ENCODE measurements around the gene DDX56.

The DDX56 gene

DNA sequence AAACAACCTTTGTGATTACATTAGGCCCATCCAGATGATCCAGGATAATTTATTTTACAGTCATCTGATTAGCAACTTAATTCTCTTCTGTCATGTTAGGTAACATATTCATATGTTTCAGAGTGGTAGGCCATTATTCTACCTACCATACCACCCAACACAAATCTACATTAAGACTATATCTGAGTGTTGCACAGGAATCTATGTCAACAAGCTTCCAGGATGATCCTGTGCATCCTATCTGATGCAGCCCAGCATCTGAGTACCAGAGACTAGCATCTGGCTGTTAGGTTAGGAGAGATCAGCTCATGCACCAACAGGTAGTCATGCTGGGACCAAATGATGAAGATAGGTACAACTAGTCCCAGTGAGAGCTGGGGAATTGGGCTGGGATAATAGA is 1.3 kb upstream of the DDX56 start:
- no peaks in the 10 kb centered on the region for H3K9me3 Mint-ChIP-seq
- peaks cover 50% of the 10 kb centered on the region for H3K4me1 Mint-ChIP-seq
- no peak for DNase-seq

DNA sequence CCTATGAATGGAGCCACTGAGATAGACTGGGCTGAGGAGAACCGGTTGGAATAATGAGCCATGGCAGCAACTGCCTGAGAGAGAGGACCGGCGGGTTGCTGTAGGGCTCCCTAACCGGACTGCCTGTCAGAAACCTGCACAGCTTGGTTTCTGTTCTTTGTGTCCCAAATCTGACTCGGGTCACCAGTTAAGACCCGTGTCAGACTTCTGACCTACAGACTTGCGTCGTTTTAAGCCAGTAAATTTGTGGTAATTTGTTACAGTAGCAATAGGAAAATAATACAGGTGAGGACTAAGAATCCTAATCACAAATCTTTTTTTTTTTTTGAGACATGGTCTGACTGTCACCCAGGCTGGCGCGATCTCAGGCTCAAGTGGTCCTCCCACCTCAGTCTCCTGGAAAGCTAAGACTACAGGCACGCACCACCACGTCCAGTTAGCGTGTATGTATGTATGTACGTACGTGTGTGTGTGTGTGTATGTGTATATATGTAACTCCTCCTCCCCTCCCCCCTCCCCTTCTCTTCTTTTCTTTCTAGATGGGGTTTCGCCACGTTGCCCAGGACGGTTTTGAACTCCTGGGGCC is 672 bp upstream of the DDX56 start:
- TF ChIP-seq, protein P1, sequence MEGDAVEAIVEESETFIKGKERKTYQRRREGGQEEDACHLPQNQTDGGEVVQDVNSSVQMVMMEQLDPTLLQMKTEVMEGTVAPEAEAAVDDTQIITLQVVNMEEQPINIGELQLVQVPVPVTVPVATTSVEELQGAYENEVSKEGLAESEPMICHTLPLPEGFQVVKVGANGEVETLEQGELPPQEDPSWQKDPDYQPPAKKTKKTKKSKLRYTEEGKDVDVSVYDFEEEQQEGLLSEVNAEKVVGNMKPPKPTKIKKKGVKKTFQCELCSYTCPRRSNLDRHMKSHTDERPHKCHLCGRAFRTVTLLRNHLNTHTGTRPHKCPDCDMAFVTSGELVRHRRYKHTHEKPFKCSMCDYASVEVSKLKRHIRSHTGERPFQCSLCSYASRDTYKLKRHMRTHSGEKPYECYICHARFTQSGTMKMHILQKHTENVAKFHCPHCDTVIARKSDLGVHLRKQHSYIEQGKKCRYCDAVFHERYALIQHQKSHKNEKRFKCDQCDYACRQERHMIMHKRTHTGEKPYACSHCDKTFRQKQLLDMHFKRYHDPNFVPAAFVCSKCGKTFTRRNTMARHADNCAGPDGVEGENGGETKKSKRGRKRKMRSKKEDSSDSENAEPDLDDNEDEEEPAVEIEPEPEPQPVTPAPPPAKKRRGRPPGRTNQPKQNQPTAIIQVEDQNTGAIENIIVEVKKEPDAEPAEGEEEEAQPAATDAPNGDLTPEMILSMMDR (IDR thresholded peaks at IDR 0.05), result no peak
- no peaks in the 10 kb centered on the region for H3K27me3 Mint-ChIP-seq (ENCODE audit: low read depth, poor library complexity)
- H3K36me3 Mint-ChIP-seq (ENCODE audit: low read depth), result peaks cover 55% of the 10 kb centered on the region
- no peak for DNase-seq
- H3K4me1 Mint-ChIP-seq, result peaks cover 43% of the 10 kb centered on the region
- H3K9me3 Mint-ChIP-seq, result no peaks in the 10 kb centered on the region
- peak overlapping the region; percentile 98 for H3K27ac Mint-ChIP-seq
- H3K4me3 Mint-ChIP-seq, result peak overlapping the region; percentile 97

More for the DNA sequence above, 1.3 kb upstream of the DDX56 start:
- Mint-ChIP-seq H3K27ac (peak overlapping the region; percentile 98), H3K27me3 (ENCODE audit: low read depth, poor library complexity) (no peaks in the 10 kb centered on the region), H3K4me3 (peak overlapping the region; percentile 97), H3K36me3 (ENCODE audit: low read depth) (peaks cover 55% of the 10 kb centered on the region)
- TF ChIP-seq, protein P1 (IDR thresholded peaks at IDR 0.05), result no peak

DNA sequence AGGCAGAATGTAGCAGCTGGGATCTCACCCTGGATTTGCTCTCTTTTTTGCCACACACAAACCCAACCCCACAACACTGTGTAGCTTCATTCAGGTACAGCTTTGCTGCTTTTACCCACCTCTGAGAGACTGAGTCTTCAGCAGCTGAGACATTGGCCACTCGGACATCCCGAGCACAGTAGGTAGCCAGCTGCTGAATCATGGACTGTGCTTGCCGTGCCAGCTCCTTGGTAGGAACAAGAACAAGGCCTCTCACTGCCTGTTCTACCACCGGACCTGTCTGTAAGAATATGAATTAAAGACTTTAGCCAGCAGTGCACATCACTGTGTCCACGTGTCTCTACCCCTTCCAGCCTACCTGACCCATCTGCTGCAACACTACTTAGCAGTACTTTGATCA is 937 bp downstream of the DDX56 start:
- H3K27me3 Mint-ChIP-seq (ENCODE audit: low read depth, poor library complexity), result peaks cover under 1% of the 10 kb centered on the region
- no peak overlapping the region for H3K27ac Mint-ChIP-seq
- H3K36me3 Mint-ChIP-seq (ENCODE audit: low read depth), result peaks cover 57% of the 10 kb centered on the region

DNA sequence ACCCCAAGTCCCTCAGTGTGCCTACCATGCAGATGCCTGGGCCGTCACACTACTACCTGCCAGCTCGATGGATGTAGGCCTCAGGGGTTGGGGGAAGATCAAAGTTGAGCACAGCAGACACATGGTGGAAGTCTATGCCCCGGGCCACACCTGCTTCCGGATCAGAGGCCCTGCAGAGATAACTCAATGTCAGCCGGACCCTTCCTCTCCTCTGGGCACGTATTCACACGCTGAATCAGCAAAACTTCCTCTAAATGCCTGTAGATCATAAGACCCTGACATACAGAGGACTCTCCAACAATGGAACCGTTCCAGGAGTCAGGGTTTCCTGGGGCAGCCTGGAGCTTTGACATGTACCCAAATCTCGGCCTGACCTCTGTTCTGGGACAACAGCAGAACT is 3.7 kb downstream of the DDX56 start:
- no peaks in the 10 kb centered on the region for H3K9me3 Mint-ChIP-seq
- TF ChIP-seq, protein P1 (IDR thresholded peaks at IDR 0.05), result no peak
- H3K27me3 Mint-ChIP-seq (ENCODE audit: low read depth, poor library complexity), result peaks cover 3% of the 10 kb centered on the region
- H3K4me3 Mint-ChIP-seq, result no peak overlapping the region
- DNase-seq, result no peak
- H3K27ac Mint-ChIP-seq, result no peak overlapping the region
- peaks cover 27% of the 10 kb centered on the region for H3K4me1 Mint-ChIP-seq
- H3K36me3 Mint-ChIP-seq (ENCODE audit: low read depth), result peaks cover 57% of the 10 kb centered on the region

More for the DNA sequence above, 937 bp downstream of the DDX56 start:
- TF ChIP-seq, protein P1 (IDR thresholded peaks at IDR 0.05), result no peak
- H3K4me1 Mint-ChIP-seq, result peaks cover 36% of the 10 kb centered on the region
- DNase-seq, result no peak
- peak overlapping the region; percentile 97 for H3K4me3 Mint-ChIP-seq
- H3K9me3 Mint-ChIP-seq, result no peaks in the 10 kb centered on the region

DNA sequence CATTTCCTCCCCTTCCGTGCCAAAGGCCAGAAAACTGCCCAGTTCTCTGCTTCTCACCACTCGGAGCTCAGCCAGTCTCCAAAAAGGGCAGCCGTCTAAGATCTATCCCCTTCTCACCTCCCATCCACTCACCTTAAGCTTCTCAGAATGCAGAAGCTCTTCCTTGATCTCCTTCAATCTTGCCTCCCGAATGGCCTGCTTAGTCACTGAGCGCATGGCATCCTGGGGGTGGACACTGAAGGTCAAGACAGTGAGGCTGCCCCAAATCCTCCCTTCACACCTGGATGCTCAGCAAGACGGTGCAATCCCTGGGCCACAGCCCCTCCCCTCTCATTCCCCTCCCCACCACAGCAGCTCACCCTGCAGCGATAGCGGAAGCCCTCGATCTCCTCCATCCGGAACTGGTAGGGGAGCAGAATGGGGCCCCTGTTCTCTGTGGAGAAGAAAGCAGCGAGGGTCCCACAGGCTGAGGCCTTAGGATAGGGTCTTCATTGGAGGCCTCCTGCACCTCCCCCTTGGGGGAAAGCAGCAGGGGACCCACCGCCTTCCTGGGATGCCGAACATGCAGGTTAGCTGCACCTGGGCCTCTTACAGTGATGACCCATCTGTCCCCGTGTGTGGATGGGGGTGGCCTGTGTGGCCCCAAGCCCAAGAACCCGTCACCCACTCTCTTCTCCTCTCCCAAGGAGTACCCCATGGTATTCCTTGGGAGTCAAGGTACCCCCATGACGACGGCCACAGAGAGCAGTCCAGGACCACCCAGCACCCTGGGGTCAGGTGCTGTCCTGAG is 4.7 kb downstream of the DDX56 start:
- Mint-ChIP-seq H3K4me3 (no peak overlapping the region), H3K27me3 (ENCODE audit: low read depth, poor library complexity) (peaks cover 3% of the 10 kb centered on the region), H3K9me3 (no peaks in the 10 kb centered on the region), H3K4me1 (peaks cover 17% of the 10 kb centered on the region), H3K36me3 (ENCODE audit: low read depth) (peaks cover 67% of the 10 kb centered on the region), H3K27ac (peak overlapping the region; percentile 86)
- TF ChIP-seq, protein P1 (IDR thresholded peaks at IDR 0.05), result no peak
- no peak for DNase-seq
